NB4 (cell line): ENCODE data around the gene BRSK2.

ENCODE experiments used
- POLR2A ChIP-seq: IDR thresholded peaks from 2 replicates; pipeline ENCODE4 v1.6.1; 2011; ENCODE audit warnings: mild to moderate bottlenecking; ENCODE audit not compliant: insufficient read length; ENCODE audit errors: extremely low read depth
- TF ChIP-seq, protein P1 (sequence below): IDR thresholded peaks from one replicate; pipeline ENCODE4 v1.5.1; 2012; ENCODE audit warnings: low read depth, low read length

DNA sequence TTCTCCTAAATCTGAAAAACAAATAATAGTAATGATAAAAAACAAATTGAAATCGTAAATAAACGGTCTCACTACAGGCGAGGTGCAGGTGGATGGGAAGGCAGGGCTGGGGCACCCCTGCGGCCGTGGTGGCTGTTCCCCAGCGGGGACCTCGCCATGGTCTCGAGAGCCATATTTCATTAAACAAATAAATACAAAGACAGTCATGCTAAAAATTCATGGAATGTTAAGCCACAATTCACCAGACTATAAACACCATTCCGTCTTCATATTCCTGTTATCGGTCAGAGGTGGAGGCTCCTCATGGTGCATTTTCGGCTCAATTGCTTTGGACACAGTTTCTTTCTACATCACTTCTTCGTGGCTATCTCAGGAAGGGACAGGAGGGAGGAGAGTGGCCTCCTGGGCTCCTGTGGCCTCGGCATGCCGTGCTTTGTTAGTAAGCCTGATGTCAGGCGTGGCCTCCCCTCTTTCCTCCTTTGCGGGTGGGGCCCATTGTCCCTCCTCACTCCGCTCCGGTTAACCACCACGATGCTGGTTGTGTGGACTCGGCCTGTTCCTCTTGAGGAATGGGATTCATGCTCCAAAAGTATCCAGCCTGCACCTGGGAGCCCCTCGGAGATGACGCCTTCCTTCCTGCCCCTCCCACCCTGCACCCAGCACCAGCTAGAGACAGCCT, 16.1 kb upstream of the BRSK2 start:
- TF ChIP-seq POLR2A: no peak
- TF ChIP-seq, protein P1, sequence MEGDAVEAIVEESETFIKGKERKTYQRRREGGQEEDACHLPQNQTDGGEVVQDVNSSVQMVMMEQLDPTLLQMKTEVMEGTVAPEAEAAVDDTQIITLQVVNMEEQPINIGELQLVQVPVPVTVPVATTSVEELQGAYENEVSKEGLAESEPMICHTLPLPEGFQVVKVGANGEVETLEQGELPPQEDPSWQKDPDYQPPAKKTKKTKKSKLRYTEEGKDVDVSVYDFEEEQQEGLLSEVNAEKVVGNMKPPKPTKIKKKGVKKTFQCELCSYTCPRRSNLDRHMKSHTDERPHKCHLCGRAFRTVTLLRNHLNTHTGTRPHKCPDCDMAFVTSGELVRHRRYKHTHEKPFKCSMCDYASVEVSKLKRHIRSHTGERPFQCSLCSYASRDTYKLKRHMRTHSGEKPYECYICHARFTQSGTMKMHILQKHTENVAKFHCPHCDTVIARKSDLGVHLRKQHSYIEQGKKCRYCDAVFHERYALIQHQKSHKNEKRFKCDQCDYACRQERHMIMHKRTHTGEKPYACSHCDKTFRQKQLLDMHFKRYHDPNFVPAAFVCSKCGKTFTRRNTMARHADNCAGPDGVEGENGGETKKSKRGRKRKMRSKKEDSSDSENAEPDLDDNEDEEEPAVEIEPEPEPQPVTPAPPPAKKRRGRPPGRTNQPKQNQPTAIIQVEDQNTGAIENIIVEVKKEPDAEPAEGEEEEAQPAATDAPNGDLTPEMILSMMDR: no peak
